ENCODE results near the gene AHCYL2. TPM values are rescaled to one million over a fixed set of nuclear protein-coding genes. Genes with fewer than 3 reads are reported as not detected.

Gene AHCYL2
- polyA plus RNA-seq, 2 donors = 3.8 to 5.5 TPM

- H3K9me3 ChIP-seq (ENCODE audit: control insufficient read depth in 2 of 2, insufficient read depth in 1 of 2, low read depth in 1 of 2, low read length in 1 of 2) = no peaks in the 10 kb centered on the region
- H3K27ac ChIP-seq (ENCODE audit: low read depth in 2 of 2, low read length in 1 of 2) = no peak overlapping the region
- H3K27me3 ChIP-seq (ENCODE audit: control insufficient read depth in 1 of 2, insufficient read depth in 2 of 2, low read length in 2 of 2) = no peaks in the 10 kb centered on the region
- H3K4me1 ChIP-seq (ENCODE audit: control insufficient read depth in 2 of 2, insufficient read depth in 2 of 2, low read length in 1 of 2) = peaks cover 2 to 3% of the 10 kb centered on the region in 2 donors
- no peak overlapping the region for H3K4me3 ChIP-seq (ENCODE audit: low read depth in 1 of 2, low read length in 2 of 2)
- no peaks in the 10 kb centered on the region for H3K36me3 ChIP-seq (ENCODE audit: control insufficient read depth in 2 of 2, insufficient read depth in 2 of 2, low read length in 1 of 2)
- WGBS, 2 donors = 74 to 75% methylated on average over 2 of the region's 2 CpGs
These were observed 37.5 kb downstream of the AHCYL2 start for GRCh38 chr7:129262324-129262723.

- Histone ChIP-seq H3K9me3 (ENCODE audit: control insufficient read depth in 2 of 2, insufficient read depth in 1 of 2, low read depth in 1 of 2, low read length in 1 of 2) (no peaks in the 10 kb centered on the region), H3K4me1 (ENCODE audit: control insufficient read depth in 2 of 2, insufficient read depth in 2 of 2, low read length in 1 of 2) (peaks cover 2 to 3% of the 10 kb centered on the region in 2 donors), H3K4me3 (ENCODE audit: low read depth in 1 of 2, low read length in 2 of 2) (no peak overlapping the region), H3K27ac (ENCODE audit: low read depth in 2 of 2, low read length in 1 of 2) (no peak overlapping the region), H3K36me3 (ENCODE audit: control insufficient read depth in 2 of 2, insufficient read depth in 2 of 2, low read length in 1 of 2) (no peaks in the 10 kb centered on the region), H3K27me3 (ENCODE audit: control insufficient read depth in 1 of 2, insufficient read depth in 2 of 2, low read length in 2 of 2) (no peaks in the 10 kb centered on the region)
- WGBS, 2 donors = 80 to 82% methylated on average over 2 of the region's 2 CpGs
These were observed 38.3 kb downstream of the AHCYL2 start for GRCh38 chr7:129263168-129263567.

- H3K4me3 ChIP-seq (ENCODE audit: low read depth in 1 of 2, low read length in 2 of 2) = no peak overlapping the region
- H3K9me3 ChIP-seq (ENCODE audit: control insufficient read depth in 2 of 2, insufficient read depth in 1 of 2, low read depth in 1 of 2, low read length in 1 of 2) = no peaks in the 10 kb centered on the region
- peaks cover 2 to 3% of the 10 kb centered on the region in 2 donors for H3K4me1 ChIP-seq (ENCODE audit: control insufficient read depth in 2 of 2, insufficient read depth in 2 of 2, low read length in 1 of 2)
- whole genome bisulfite sequencing, 2 donors = 72 to 83% methylated on average over 4 of the region's 4 CpGs
- no peaks in the 10 kb centered on the region for H3K36me3 ChIP-seq (ENCODE audit: control insufficient read depth in 2 of 2, insufficient read depth in 2 of 2, low read length in 1 of 2)
- no peaks in the 10 kb centered on the region for H3K27me3 ChIP-seq (ENCODE audit: control insufficient read depth in 1 of 2, insufficient read depth in 2 of 2, low read length in 2 of 2)
- H3K27ac ChIP-seq (ENCODE audit: low read depth in 2 of 2, low read length in 1 of 2) = no peak overlapping the region
These were observed 39.7 kb downstream of the AHCYL2 start for GRCh38 chr7:129264534-129264933.

- no peak overlapping the region for H3K27ac ChIP-seq (ENCODE audit: low read depth in 2 of 2, low read length in 1 of 2)
- H3K4me1 ChIP-seq (ENCODE audit: control insufficient read depth in 2 of 2, insufficient read depth in 2 of 2, low read length in 1 of 2) = peaks cover 2 to 3% of the 10 kb centered on the region in 2 donors
- WGBS, 2 donors = 63 to 68% methylated on average over 1 of the region's 1 CpG
- no peaks in the 10 kb centered on the region for H3K36me3 ChIP-seq (ENCODE audit: control insufficient read depth in 2 of 2, insufficient read depth in 2 of 2, low read length in 1 of 2)
- H3K9me3 ChIP-seq (ENCODE audit: control insufficient read depth in 2 of 2, insufficient read depth in 1 of 2, low read depth in 1 of 2, low read length in 1 of 2) = no peaks in the 10 kb centered on the region
- no peaks in the 10 kb centered on the region for H3K27me3 ChIP-seq (ENCODE audit: control insufficient read depth in 1 of 2, insufficient read depth in 2 of 2, low read length in 2 of 2)
- H3K4me3 ChIP-seq (ENCODE audit: low read depth in 1 of 2, low read length in 2 of 2) = no peak overlapping the region
These were observed 40.5 kb downstream of the AHCYL2 start for GRCh38 chr7:129265328-129265727.

GRCh38 chr7:129266181-129266580, 41.4 kb downstream of the AHCYL2 start:
- 70 to 73% methylated on average over 6 of the region's 6 CpGs for WGBS, 2 donors
- Histone ChIP-seq H3K27me3 (ENCODE audit: control insufficient read depth in 1 of 2, insufficient read depth in 2 of 2, low read length in 2 of 2) (no peaks in the 10 kb centered on the region), H3K9me3 (ENCODE audit: control insufficient read depth in 2 of 2, insufficient read depth in 1 of 2, low read depth in 1 of 2, low read length in 1 of 2) (no peaks in the 10 kb centered on the region), H3K4me1 (ENCODE audit: control insufficient read depth in 2 of 2, insufficient read depth in 2 of 2, low read length in 1 of 2) (peaks cover 2 to 3% of the 10 kb centered on the region in 2 donors), H3K36me3 (ENCODE audit: control insufficient read depth in 2 of 2, insufficient read depth in 2 of 2, low read length in 1 of 2) (no peaks in the 10 kb centered on the region), H3K4me3 (ENCODE audit: low read depth in 1 of 2, low read length in 2 of 2) (no peak overlapping the region), H3K27ac (ENCODE audit: low read depth in 2 of 2, low read length in 1 of 2) (no peak overlapping the region)

- peaks cover 0 to 2% of the 10 kb centered on the region in 2 donors for H3K4me1 ChIP-seq (ENCODE audit: control insufficient read depth in 2 of 2, insufficient read depth in 2 of 2, low read length in 1 of 2)
- H3K27me3 ChIP-seq (ENCODE audit: control insufficient read depth in 1 of 2, insufficient read depth in 2 of 2, low read length in 2 of 2) = no peaks in the 10 kb centered on the region
- no peak overlapping the region for H3K4me3 ChIP-seq (ENCODE audit: low read depth in 1 of 2, low read length in 2 of 2)
- 76 to 83% methylated on average over 3 of the region's 3 CpGs for WGBS, 2 donors
- no peak overlapping the region for H3K27ac ChIP-seq (ENCODE audit: low read depth in 2 of 2, low read length in 1 of 2)
- no peaks in the 10 kb centered on the region for H3K9me3 ChIP-seq (ENCODE audit: control insufficient read depth in 2 of 2, insufficient read depth in 1 of 2, low read depth in 1 of 2, low read length in 1 of 2)
- peaks cover 0 to 7% of the 10 kb centered on the region in 2 donors for H3K36me3 ChIP-seq (ENCODE audit: control insufficient read depth in 2 of 2, insufficient read depth in 2 of 2, low read length in 1 of 2)
These were observed 45.2 kb downstream of the AHCYL2 start for GRCh38 chr7:129270077-129270476.

GRCh38 chr7:129271500-129272355, 46.9 kb downstream of the AHCYL2 start:
- Histone ChIP-seq H3K27ac (ENCODE audit: low read depth in 2 of 2, low read length in 1 of 2) (no peak overlapping the region), H3K27me3 (ENCODE audit: control insufficient read depth in 1 of 2, insufficient read depth in 2 of 2, low read length in 2 of 2) (no peaks in the 10 kb centered on the region), H3K4me1 (ENCODE audit: control insufficient read depth in 2 of 2, insufficient read depth in 2 of 2, low read length in 1 of 2) (no peaks in the 10 kb centered on the region), H3K4me3 (ENCODE audit: low read depth in 1 of 2, low read length in 2 of 2) (no peak overlapping the region), H3K36me3 (ENCODE audit: control insufficient read depth in 2 of 2, insufficient read depth in 2 of 2, low read length in 1 of 2) (peaks cover 0 to 7% of the 10 kb centered on the region in 2 donors), H3K9me3 (ENCODE audit: control insufficient read depth in 2 of 2, insufficient read depth in 1 of 2, low read depth in 1 of 2, low read length in 1 of 2) (no peaks in the 10 kb centered on the region)
- WGBS, 2 donors = 69 to 73% methylated on average over 5 of the region's 5 CpGs

GRCh38 chr7:129273936-129274335, 49.1 kb downstream of the AHCYL2 start:
- Histone ChIP-seq H3K4me3 (ENCODE audit: low read depth in 1 of 2, low read length in 2 of 2) (no peak overlapping the region), H3K9me3 (ENCODE audit: control insufficient read depth in 2 of 2, insufficient read depth in 1 of 2, low read depth in 1 of 2, low read length in 1 of 2) (no peaks in the 10 kb centered on the region), H3K27ac (ENCODE audit: low read depth in 2 of 2, low read length in 1 of 2) (no peak overlapping the region), H3K4me1 (ENCODE audit: control insufficient read depth in 2 of 2, insufficient read depth in 2 of 2, low read length in 1 of 2) (no peaks in the 10 kb centered on the region), H3K36me3 (ENCODE audit: control insufficient read depth in 2 of 2, insufficient read depth in 2 of 2, low read length in 1 of 2) (peaks cover 0 to 7% of the 10 kb centered on the region in 2 donors), H3K27me3 (ENCODE audit: control insufficient read depth in 1 of 2, insufficient read depth in 2 of 2, low read length in 2 of 2) (no peaks in the 10 kb centered on the region)

- H3K27me3 ChIP-seq (ENCODE audit: control insufficient read depth in 1 of 2, insufficient read depth in 2 of 2, low read length in 2 of 2) = no peaks in the 10 kb centered on the region
- no peak overlapping the region for H3K27ac ChIP-seq (ENCODE audit: low read depth in 2 of 2, low read length in 1 of 2)
- H3K9me3 ChIP-seq (ENCODE audit: control insufficient read depth in 2 of 2, insufficient read depth in 1 of 2, low read depth in 1 of 2, low read length in 1 of 2) = no peaks in the 10 kb centered on the region
- WGBS, 2 donors = 59 to 60% methylated on average over 7 of the region's 7 CpGs
- H3K4me1 ChIP-seq (ENCODE audit: control insufficient read depth in 2 of 2, insufficient read depth in 2 of 2, low read length in 1 of 2) = no peaks in the 10 kb centered on the region
- no peak overlapping the region for H3K4me3 ChIP-seq (ENCODE audit: low read depth in 1 of 2, low read length in 2 of 2)
- H3K36me3 ChIP-seq (ENCODE audit: control insufficient read depth in 2 of 2, insufficient read depth in 2 of 2, low read length in 1 of 2) = peaks cover 0 to 7% of the 10 kb centered on the region in 2 donors
These were observed 52.8 kb downstream of the AHCYL2 start for GRCh38 chr7:129277629-129278028.

- no peak overlapping the region for H3K27ac ChIP-seq (ENCODE audit: low read depth in 2 of 2, low read length in 1 of 2)
- no peaks in the 10 kb centered on the region for H3K27me3 ChIP-seq (ENCODE audit: control insufficient read depth in 1 of 2, insufficient read depth in 2 of 2, low read length in 2 of 2)
- H3K36me3 ChIP-seq (ENCODE audit: control insufficient read depth in 2 of 2, insufficient read depth in 2 of 2, low read length in 1 of 2) = peaks cover 0 to 7% of the 10 kb centered on the region in 2 donors
- WGBS, 2 donors = 95 to 99% methylated on average over 2 of the region's 2 CpGs
- H3K9me3 ChIP-seq (ENCODE audit: control insufficient read depth in 2 of 2, insufficient read depth in 1 of 2, low read depth in 1 of 2, low read length in 1 of 2) = no peaks in the 10 kb centered on the region
- H3K4me3 ChIP-seq (ENCODE audit: low read depth in 1 of 2, low read length in 2 of 2) = no peak overlapping the region
- H3K4me1 ChIP-seq (ENCODE audit: control insufficient read depth in 2 of 2, insufficient read depth in 2 of 2, low read length in 1 of 2) = no peaks in the 10 kb centered on the region
These were observed 53.9 kb downstream of the AHCYL2 start for GRCh38 chr7:129278688-129279087.

All from esophagus (tissue), 2 donors.